Effector memory CD8-positive, alpha-beta T cell (primary cell): ENCODE measurements around the gene GPD1.
A peak's percentile ranks its signal among the peaks of the same experiment; 100 is the strongest.
"Not testable (repeated sequence)": the region's sequence is repeated elsewhere in the genome, so short reads cannot be mapped to it uniquely, and the experiment has no call there.

Source experiments
- ATAC-seq: fragments of 150-1000 bp; cut with Tn5 transposase; replicated peaks from 2 replicates; pipeline ENCODE4 v1.10.0; 2021; ENCODE audit warnings: mild to moderate bottlenecking, moderate library complexity
- DNase-seq, 3 experiments: peaks; one replicate each; pipeline ENCODE4 v3.0.0; 2021
- H3K27ac Mint-ChIP-seq, 2 donors: one replicate each; pipeline ENCODE4 v1.8.0; 2022; ENCODE audit warnings: mild to moderate bottlenecking in 2 of 2, mixed read lengths in 2 of 2, moderate library complexity in 2 of 2
- H3K27me3 Mint-ChIP-seq, 2 donors: one replicate each; pipeline ENCODE4 v1.8.0; 2022; ENCODE audit warnings: mixed read lengths in 2 of 2
- H3K36me3 Mint-ChIP-seq: one replicate; pipeline ENCODE4 v1.8.0; 2022; ENCODE audit warnings: mild to moderate bottlenecking, moderate library complexity, mixed read lengths; ENCODE audit not compliant: insufficient read depth
- H3K4me1 Mint-ChIP-seq, 2 donors: one replicate each; pipeline ENCODE4 v1.8.0; 2022; ENCODE audit warnings: low read depth in 2 of 2, mixed read lengths in 2 of 2
- H3K4me3 Mint-ChIP-seq, 2 donors: one replicate each; pipeline ENCODE4 v1.8.0; 2022; ENCODE audit warnings: mild to moderate bottlenecking in 2 of 2, mixed read lengths in 2 of 2, moderate library complexity in 2 of 2
- H3K9me3 Mint-ChIP-seq, 2 donors: one replicate each; pipeline ENCODE4 v1.8.0; 2022; ENCODE audit warnings: mixed read lengths in 2 of 2

GPD1 gene

DNA sequence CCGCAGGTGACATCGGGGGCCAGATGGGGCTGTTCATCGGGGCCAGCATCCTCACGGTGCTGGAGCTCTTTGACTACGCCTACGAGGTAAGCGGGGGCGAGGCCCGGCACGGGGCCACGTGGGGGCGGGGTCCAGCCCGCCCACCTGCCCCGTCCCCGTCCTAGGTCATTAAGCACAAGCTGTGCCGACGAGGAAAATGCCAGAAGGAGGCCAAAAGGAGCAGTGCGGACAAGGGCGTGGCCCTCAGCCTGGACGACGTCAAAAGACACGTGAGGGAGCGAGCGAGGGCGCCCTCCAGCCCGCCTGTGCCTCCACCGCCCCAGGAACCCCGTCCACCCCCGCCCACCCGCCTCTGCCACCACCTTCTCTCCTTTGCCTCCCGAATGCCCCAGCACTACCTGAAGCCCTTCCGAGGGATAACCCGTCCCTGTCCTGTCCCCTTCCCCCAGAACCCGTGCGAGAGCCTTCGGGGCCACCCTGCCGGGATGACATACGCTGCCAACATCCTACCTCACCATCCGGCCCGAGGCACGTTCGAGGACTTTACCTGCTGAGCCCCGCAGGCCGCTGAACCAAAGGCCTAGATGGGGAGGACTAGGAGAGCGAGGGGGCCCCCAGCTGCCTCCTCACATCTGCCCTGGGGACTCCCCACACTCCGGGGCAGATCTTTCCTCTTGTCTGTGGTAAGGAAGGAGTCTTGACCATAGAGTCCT lies 22.6 kb upstream of the GPD1 start:
- Mint-ChIP-seq H3K27ac (peak overlapping the region in 1 of 2 donors; percentile 49), H3K9me3 (no peaks in the 10 kb centered on the region), H3K4me1 (peaks cover 9 to 19% of the 10 kb centered on the region in 2 donors), H3K27me3 (peaks cover 5 to 20% of the 10 kb centered on the region in 2 donors), H3K36me3 (peaks cover 10% of the 10 kb centered on the region), H3K4me3 (peak overlapping the region in 1 of 2 donors; percentile 23)
- no peak for ATAC-seq
- no peak for DNase-seq

DNA sequence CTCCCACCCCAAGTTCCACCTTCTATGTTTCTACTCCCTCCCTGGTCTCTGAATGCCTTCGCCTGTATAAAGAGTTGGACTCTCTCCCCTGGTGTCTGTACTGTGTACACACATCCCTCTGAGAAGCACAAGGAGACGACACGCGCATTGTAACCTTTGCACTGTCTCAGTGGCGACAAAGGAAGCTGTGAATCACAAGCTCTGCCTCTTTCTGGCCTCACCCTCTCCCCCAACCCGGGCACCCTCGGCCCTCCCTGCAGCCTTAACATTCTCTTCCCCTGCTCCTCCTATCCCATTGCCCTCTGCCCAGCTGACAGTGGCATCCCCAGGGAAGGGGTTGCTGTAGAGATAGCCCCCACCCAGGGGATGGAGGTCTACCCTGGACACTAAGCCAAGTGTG lies 21.2 kb upstream of the GPD1 start:
- Mint-ChIP-seq H3K27me3 (peaks cover 3 to 15% of the 10 kb centered on the region in 2 donors), H3K4me3 (no peak overlapping the region), H3K27ac (no peak overlapping the region), H3K9me3 (no peaks in the 10 kb centered on the region), H3K4me1 (peaks cover 14 to 28% of the 10 kb centered on the region in 2 donors), H3K36me3 (peaks cover 10% of the 10 kb centered on the region)
- DNase-seq = no peak
- no peak for ATAC-seq

DNA sequence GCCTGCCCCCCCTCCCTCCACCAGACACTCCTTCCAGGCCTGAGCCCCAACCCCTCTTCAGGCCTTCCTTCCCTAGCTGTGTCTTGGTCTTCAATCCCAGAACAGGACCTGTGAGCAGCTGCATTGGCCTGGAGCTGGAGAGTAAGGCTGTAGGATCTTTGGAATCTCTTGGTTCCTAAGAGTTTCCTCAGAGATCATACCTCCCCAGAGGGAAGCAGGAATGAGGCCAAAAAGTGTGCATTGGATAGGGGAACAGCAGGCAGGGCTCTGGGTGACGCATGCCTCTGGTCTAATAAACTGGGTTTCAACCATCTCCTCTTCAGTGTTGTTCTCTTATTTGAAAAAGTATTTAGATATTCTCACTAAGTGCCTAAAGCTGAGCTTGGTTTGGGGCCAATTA lies 20.5 kb upstream of the GPD1 start:
- DNase-seq = no peak
- H3K36me3 Mint-ChIP-seq = peaks cover 10% of the 10 kb centered on the region
- peak overlapping the region; percentile 64 to 74 for H3K4me3 Mint-ChIP-seq
- peaks cover 0 to 9% of the 10 kb centered on the region in 2 donors for H3K27me3 Mint-ChIP-seq
- ATAC-seq = no peak
- peaks cover 14 to 32% of the 10 kb centered on the region in 2 donors for H3K4me1 Mint-ChIP-seq
- peak overlapping the region; percentile 78 to 79 for H3K27ac Mint-ChIP-seq
- H3K9me3 Mint-ChIP-seq = no peaks in the 10 kb centered on the region

DNA sequence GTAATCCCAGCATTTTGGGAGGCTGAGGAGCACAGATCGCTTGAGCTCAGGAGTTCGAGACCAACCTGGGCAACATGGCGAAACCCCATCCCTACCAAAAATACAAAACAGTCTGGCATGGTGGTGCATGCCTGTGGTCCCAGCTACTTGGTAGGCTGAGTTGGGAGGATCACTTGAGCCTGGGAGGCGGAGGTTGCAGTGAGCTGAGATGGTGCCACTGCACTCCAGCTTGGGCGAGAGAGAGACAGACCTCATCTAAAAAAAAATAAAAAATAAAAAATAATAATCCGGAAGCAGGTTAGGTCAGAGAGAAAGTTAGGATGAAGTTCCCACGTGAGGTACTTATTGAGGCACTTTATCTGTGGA lies 19.4 kb upstream of the GPD1 start:
- H3K9me3 Mint-ChIP-seq, H3K27me3 Mint-ChIP-seq, DNase-seq, ATAC-seq: not testable (repeated sequence)
- Mint-ChIP-seq H3K4me3 (peak overlapping the region; percentile 89 to 92), H3K36me3 (peaks cover 15% of the 10 kb centered on the region), H3K27ac (peak overlapping the region; percentile 97), H3K4me1 (peaks cover 17 to 37% of the 10 kb centered on the region in 2 donors)

DNA sequence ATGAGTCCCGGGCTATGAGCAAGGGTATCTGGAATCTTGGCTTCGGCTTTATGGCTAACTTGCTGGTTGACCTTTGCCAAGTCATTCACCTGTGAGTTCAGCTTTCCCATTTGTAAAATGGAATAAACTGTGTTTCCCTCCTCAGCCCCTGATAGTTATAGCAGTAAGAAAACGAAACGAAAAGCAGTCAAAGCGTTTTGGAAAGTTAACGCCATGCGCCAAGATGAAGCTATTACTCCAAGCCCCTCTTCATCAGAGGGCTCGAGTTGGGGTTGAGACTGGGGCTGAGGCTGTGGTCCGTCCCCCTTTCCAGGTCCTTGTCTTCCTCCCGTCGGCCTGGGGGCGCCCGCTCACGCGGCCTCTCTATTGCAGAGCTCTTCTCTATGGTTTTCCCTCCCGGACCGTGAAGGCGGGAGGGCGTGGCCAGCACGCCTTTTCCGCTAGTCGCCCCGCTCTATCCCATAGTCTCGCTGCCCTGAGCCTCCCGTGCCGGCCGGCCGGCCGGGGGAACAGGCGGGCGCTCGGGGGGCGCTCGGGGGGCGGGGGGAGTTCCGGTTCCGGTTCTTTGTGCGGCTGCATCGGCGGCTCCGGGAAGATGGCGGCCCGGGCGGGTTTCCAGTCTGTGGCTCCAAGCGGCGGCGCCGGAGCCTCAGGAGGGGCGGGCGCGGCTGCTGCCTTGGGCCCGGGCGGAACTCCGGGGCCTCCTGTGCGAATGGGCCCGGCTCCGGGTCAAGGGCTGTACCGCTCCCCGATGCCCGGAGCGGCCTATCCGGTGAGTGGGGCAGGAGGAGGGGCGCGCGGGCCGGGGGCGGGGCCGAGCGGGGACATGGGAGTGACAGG lies 18.8 kb upstream of the GPD1 start, which contains the start of gene SMARCD1:
Gene SMARCD1, plus strand, starts transcription at position 568 of the 840 bp plus-strand sequence. Its CDS starts 28 bp downstream, at position 596.
- H3K27me3 Mint-ChIP-seq = no peaks in the 10 kb centered on the region
- DNase-seq = peak; percentile 64 to 71 (median 69)
- H3K4me1 Mint-ChIP-seq = peaks cover 17 to 37% of the 10 kb centered on the region in 2 donors
- peak; percentile 86 for ATAC-seq
- peaks cover 20% of the 10 kb centered on the region for H3K36me3 Mint-ChIP-seq
- H3K4me3 Mint-ChIP-seq = peak within 1 kb of the TSS; percentile 89 to 92
- no peaks in the 10 kb centered on the region for H3K9me3 Mint-ChIP-seq
- H3K27ac Mint-ChIP-seq = peak within 1 kb of the TSS; percentile 97

DNA sequence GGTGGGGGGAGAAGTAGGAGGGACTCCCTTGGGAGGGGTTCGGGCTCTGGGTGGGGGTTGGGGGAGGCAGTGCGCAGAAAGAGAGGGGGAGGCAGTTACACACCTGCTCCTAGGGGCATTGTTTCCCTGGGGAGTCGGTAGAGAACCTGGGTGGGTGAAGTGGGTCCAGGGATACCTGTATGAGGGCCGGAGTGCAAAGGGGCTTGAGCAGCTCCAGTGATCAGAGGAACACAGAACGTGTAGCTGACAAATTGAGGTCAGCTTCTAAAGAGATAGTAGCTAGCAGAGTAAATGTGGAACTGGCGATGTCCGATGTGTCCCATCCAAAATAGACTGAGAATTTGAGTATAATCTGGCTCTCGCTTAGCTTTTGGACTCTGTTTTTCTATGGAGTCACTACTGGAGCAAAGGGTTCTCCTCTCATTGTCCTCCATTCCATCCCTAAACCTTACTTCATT lies 18.2 kb upstream of the GPD1 start:
- no peaks in the 10 kb centered on the region for H3K9me3 Mint-ChIP-seq
- H3K4me3 Mint-ChIP-seq = peak overlapping the region; percentile 89 to 92
- ATAC-seq (peak; percentile 14), DNase-seq (no peak)
- no peaks in the 10 kb centered on the region for H3K27me3 Mint-ChIP-seq
- peak overlapping the region; percentile 97 for H3K27ac Mint-ChIP-seq
- peaks cover 26% of the 10 kb centered on the region for H3K36me3 Mint-ChIP-seq
- peaks cover 17 to 37% of the 10 kb centered on the region in 2 donors for H3K4me1 Mint-ChIP-seq

DNA sequence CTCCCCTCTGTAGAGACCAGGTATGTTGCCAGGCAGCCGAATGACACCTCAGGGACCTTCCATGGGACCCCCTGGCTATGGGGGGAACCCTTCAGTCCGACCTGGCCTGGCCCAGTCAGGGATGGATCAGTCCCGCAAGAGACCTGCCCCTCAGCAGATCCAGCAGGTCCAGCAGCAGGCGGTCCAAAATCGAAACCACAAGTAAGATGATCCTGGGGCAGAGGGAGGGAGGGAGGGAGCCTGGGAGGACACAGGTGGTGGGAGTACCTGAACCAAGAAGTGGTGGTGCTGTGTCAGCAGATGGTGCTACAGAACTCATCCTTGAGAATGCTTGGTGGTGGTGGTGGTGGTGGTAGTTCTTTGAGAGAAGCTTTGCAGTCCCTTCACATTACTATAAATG lies 17.7 kb upstream of the GPD1 start:
- Mint-ChIP-seq H3K36me3 (peaks cover 31% of the 10 kb centered on the region), H3K27ac (peak overlapping the region in 1 of 2 donors; percentile 97), H3K27me3 (no peaks in the 10 kb centered on the region), H3K4me1 (peaks cover 17 to 37% of the 10 kb centered on the region in 2 donors), H3K4me3 (peak overlapping the region; percentile 89 to 92), H3K9me3 (no peaks in the 10 kb centered on the region)
- no peak for ATAC-seq
- DNase-seq = no peak

DNA sequence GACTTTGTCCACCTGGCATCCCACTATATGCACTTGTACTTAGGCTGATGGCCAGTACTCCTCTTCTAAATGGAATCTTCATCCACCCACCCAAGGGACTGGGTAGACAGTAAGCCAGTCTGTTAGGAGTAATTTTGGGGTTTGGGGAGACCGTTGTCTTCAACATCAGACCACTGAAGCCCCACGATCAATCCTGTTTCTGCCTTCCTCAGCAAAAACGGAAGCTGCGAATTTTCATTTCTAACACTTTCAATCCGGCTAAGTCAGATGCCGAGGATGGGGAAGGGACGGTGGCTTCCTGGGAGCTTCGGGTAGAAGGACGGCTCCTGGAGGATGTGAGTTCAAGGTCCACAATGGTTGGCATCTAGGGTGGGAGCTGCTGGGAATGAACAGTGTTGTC lies 16.7 kb upstream of the GPD1 start:
- DNase-seq (no peak), ATAC-seq (no peak)
- H3K36me3 Mint-ChIP-seq = peaks cover 37% of the 10 kb centered on the region
- peaks cover 17 to 37% of the 10 kb centered on the region in 2 donors for H3K4me1 Mint-ChIP-seq
- no peaks in the 10 kb centered on the region for H3K9me3 Mint-ChIP-seq
- H3K27me3 Mint-ChIP-seq = no peaks in the 10 kb centered on the region
- no peak overlapping the region for H3K27ac Mint-ChIP-seq
- no peak overlapping the region for H3K4me3 Mint-ChIP-seq

DNA sequence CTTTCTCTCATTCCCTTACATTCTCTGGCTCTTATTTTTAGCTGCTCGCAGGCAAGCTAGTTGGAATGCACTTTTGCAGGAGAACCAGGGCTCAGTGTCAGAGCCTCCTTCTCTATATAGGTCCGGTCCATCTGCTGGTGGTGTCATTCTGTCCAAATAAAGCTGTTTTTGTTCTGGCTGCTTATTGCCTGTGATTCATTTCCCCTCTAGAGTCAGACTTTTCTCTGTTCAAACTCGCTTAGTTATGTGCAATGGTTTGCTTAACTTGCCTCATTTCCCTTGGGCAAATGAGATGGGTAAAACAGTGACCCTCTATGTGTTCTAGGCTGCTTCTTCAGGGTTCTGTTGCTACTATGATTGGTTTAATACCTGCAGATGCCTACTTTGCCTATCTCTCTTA lies 15.8 kb upstream of the GPD1 start:
- Mint-ChIP-seq H3K27me3 (no peaks in the 10 kb centered on the region), H3K4me1 (peaks cover 17 to 37% of the 10 kb centered on the region in 2 donors), H3K27ac (no peak overlapping the region), H3K4me3 (no peak overlapping the region), H3K9me3 (no peaks in the 10 kb centered on the region), H3K36me3 (peaks cover 46% of the 10 kb centered on the region)
- ATAC-seq (no peak), DNase-seq (no peak)

DNA sequence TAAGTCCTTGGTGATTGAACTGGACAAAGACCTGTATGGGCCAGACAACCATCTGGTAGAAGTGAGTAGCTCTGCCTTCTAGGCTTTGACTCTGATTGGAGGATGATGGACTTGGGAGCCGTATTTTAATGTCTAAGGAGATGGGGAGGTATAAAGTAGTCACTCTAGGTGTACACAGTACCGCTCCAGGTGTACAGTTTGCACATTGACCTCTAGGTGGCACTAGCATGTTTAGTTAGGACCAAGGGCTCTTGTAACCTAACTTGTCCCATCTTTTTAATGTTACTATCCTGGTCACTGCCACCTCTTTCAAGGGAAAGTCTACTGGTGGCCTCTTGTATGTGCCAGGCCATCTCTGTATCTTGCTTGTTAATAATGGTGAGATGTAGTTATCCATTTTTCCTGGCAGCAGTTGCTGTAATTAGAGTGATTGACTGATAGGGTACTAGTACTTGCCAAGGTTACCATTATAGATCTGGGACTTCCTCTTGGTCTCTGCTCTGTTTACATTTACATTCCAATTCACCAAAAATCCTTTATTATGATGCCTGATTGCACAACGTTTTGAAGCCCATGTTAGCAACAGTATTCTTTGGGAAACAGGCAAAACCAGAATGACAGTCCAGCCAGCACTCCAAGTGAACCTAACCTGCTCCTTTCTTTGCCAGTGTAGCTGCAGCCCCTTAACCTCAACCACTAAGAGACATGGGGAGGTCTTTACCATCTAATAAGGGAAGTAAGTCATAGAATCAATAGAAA lies 15.1 kb upstream of the GPD1 start:
- Mint-ChIP-seq H3K4me3 (no peak overlapping the region), H3K27me3 (no peaks in the 10 kb centered on the region), H3K9me3 (no peaks in the 10 kb centered on the region), H3K36me3 (peaks cover 52% of the 10 kb centered on the region), H3K27ac (no peak overlapping the region), H3K4me1 (peaks cover 12 to 32% of the 10 kb centered on the region in 2 donors)
- ATAC-seq = peak; percentile 26
- DNase-seq = peak; percentile 41 to 50 (median 41)

DNA sequence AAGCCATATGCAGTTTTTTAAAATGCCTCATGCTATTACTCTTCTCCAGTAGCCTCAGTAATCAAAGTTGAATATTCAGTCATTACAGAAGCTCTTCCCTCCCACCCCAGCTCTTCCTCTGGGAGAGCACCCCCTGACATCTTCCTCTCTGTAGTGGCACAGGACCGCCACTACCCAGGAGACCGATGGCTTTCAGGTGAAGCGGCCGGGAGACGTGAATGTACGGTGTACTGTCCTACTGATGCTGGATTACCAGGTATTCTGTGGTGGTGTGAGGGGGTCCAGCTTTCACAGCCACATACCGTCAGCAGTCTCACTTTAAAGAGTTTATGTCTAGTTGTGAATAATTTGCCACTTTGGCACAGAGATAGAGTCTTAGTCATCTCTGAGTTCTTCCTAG lies 14.1 kb upstream of the GPD1 start:
- Mint-ChIP-seq H3K9me3 (no peaks in the 10 kb centered on the region), H3K4me3 (no peak overlapping the region), H3K27ac (no peak overlapping the region), H3K27me3 (no peaks in the 10 kb centered on the region), H3K36me3 (peaks cover 59% of the 10 kb centered on the region), H3K4me1 (peaks cover 12 to 30% of the 10 kb centered on the region in 2 donors)
- no peak for ATAC-seq
- no peak for DNase-seq

DNA sequence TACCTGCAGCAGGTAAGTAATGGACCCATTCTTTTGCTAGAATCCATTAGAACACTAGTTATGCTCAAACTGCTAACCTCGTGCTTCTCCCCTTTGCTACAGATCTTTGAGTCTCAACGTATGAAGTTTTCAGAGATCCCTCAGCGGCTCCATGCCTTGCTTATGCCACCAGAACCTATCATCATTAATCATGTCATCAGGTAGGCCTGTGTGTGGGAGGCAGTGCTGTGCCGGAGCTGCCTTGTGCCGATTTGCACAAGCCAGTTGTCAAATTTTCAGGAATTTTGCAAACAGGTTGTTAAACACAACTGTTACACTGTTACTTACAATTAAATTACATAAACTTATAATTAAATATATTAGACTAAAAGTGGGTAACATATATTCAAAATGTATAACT lies 13.4 kb upstream of the GPD1 start:
- Mint-ChIP-seq H3K4me3 (no peak overlapping the region), H3K4me1 (peaks cover 12 to 26% of the 10 kb centered on the region in 2 donors), H3K27ac (no peak overlapping the region), H3K36me3 (peaks cover 65% of the 10 kb centered on the region), H3K9me3 (no peaks in the 10 kb centered on the region), H3K27me3 (no peaks in the 10 kb centered on the region)
- DNase-seq (no peak), ATAC-seq (no peak)

DNA sequence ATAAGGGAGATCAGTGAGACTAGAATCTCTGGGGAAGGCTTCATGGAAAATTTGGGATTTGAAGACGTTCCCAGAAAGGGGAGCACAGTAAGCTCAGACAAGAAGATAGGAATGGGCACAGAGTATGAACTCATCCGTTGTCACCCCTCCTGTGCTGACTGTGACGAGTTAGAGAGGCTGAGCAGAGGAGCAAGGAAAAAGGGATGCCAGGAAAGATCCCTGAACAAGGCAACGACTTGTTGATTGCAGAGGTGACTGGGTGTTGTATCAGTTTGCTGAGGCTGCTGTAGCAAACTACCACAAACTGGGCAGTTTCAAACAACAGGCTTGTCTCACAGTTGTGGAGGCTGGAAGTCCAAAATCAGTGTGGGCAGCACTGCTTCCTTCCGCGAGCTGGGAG lies 5.9 kb upstream of the GPD1 start:
- Mint-ChIP-seq H3K4me1 (no peaks in the 10 kb centered on the region), H3K4me3 (no peak overlapping the region), H3K27ac (peak overlapping the region in 1 of 2 donors; percentile 81), H3K9me3 (no peaks in the 10 kb centered on the region), H3K27me3 (no peaks in the 10 kb centered on the region), H3K36me3 (peaks cover 72% of the 10 kb centered on the region)
- ATAC-seq (no peak), DNase-seq (no peak)
